ENCODE results near the gene DGKB.

- TF ChIP-seq CTCF (conservative IDR thresholded peaks at IDR 0.05) (no peak), EZH2 (IDR thresholded peaks at IDR 0.05; ENCODE audit: low read depth) (no peak)
These were observed 47.5 kb upstream of the DGKB start for GRCh38 chr7:14950013-14950412.

Measured in PC-9 (cell line).